HG02852 (cell line): Measurements from ENCODE around the gene TP53.

ENCODE experiments used
- ATAC-seq: cut with Tn5 transposase; IDR thresholded peaks from one replicate; pipeline ENCODE4 v1.9.1; 2021; ENCODE audit warnings: mild to moderate bottlenecking, moderate library complexity; ENCODE audit not compliant: unreplicated experiment

Gene TP53

GRCh38 chr17:7687072-7687907 lies at the start of gene TP53:
TSS of gene TP53 (minus strand) at chr17:7687490. CDS start at chr17:7676594, 10,896 bp downstream.
- ATAC-seq, result no peak

DNA sequence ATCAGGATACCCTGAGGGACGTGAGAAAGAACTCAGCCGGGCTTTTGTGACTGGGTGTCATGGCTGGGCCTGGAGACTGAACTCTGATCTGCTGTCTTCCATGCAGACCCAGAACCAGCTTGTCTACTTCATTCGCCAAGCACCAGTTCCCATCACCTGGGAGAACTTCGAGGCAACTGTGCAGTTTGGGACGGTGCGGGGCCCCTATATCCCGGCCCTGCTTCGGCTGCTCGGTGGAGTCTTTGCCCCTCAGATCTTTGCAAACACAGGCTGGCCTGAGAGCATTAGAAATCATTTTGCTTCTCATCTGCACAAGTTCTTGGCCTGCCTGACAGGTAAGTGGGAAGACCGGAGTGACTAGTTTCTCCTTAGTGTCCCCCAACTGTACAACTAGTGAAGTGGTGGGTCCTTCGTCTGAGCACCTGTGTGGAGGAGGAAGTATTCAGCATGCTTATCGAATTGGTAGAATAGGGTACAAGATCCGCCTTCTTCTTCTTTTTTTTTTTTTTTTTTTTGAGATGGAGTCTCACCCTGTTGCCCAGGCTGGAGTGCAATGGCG lies 45.8 kb upstream of the TP53 start:
- no peak for ATAC-seq

GRCh38 chr17:7729816-7730215 lies 42.5 kb upstream of the TP53 start:
- no peak for ATAC-seq

- no peak for ATAC-seq
These were observed 40.6 kb upstream of the TP53 start for GRCh38 chr17:7727886-7728285.

DNA sequence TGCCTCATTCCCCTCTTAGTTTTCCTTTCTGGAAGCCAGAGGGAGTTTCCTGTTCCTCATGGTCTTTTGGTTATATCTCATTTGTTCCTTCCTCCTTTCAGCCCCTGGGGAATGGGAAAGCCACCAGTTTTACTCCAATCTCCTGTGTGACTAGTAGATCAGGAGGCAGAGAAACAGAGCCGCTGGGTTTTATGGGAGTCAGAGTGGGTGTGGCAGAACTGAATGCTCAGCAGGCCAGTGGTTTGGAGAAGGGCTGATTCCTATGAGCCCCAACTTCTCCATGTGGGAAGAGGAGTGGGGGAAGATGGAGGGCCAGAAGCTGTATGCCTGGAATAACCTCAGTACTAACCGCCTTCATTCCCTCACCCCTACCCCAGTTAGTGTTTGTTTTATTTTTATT lies 34.3 kb upstream of the TP53 start:
- no peak for ATAC-seq

DNA sequence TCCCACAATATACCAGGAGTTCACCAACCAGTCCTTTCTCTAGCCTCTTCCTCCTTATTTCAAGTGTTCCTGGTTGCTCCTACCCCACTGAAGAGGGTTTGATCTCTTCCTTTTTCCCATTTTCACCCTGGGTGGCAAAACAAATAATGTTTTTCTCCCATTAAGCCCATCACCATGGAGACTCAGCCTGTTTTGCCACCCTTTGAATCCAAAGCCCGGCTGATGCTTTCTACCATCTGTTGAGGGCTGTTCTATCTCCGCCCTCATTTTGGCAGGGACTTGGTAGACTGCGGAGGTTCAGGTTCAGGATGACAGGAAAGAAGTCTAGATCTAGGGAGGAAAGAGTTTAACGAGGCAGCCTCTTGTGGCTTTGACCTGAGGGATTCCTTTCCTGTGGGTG lies 32.8 kb upstream of the TP53 start:
- no peak for ATAC-seq

DNA sequence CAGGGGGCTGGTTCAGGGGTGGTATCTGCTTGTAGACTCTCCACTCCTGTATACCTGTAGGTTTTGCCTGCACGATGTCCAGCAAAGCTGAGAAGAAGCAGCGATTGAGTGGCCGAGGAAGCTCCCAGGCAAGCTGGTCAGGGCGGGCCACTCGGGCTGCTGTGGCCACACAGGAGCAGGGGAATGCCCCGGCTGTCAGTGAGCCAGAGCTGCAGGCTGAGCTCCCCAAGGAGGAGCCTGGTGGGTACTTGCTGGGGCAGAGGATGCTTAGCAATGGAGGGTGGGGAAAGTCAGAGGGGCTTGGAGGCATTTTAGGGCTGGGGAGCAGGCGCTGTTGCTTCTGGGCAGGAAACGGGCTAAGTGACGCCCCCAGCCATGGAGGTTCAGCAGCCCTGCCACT lies 32.4 kb upstream of the TP53 start:
- ATAC-seq, result no peak

GRCh38 chr17:7717756-7718350 lies 30.6 kb upstream of the TP53 start:
- no peak for ATAC-seq

GRCh38 chr17:7716901-7717755 lies 29.8 kb upstream of the TP53 start, which contains the start of gene DNAH2:
TSS of gene DNAH2 (plus strand) at chr17:7717744. CDS start at chr17:7719735, 1,991 bp downstream.
- no peak for ATAC-seq

- no peak for ATAC-seq
These were observed 28.9 kb upstream of the TP53 start for GRCh38 chr17:7715936-7716886.

DNA sequence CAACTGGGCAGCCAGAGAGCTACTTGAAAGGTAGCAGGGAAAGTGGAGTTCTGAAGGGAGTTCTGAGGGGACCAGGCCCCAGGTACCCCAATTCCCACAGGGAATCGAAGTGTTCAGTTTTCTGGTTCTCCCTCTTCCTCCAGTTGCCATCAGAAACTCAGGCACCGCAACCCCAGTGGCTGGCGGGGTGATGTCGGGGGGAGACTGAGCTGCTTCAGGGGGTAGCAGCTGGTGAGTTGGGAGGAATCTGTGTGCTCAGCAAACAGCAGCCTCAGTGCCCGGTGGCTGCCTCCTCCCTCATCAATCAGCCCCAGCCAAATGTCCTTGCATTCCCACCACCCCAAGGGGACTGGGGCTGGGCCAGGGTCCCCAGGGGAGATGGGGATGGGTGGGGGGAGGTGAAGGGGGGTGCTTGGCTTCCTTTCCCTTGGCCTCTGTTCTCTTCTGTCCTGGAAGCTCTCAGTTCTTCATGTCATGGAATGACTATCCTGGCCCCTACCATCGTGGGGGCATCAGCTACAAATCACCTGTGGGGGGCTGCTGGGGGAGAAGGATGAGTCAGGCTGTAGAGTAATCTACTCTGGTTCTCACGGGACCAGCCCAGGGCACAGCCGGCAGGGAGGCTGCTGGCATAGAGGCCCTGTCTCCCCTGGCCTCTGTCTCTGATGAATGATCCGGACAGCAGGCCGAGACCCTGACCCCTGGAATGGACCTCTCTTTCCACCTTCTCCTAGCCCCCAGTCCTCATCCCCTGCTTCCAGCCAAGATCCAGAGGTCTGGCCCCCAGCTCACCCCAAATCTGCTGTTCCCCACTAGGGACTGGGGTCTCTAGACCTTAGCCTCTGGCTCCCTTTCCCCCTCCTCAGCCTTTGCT lies 27.7 kb upstream of the TP53 start:
- ATAC-seq, result no peak

DNA sequence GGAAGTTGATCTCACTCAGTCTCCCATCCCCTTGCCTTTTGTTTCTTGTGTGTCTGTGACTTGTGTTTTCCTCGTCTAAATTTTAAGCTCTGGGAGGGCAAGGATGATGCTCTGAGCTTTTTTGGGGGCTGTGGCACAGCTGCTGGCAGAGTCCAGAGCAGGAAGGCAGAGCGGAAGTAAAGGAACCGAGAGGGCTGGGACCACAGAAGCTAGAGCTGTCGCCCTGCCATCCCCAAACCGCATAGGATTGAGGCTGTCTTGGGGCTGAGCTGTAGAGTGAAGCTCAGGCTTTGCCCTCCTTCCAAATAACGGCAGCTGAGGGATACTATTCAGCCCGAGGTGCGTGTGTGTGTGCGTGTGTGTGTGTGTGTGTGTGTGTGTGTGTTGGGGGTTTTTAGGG lies 26.5 kb upstream of the TP53 start:
- ATAC-seq, result no peak

GRCh38 chr17:7712111-7712771 lies 25.0 kb upstream of the TP53 start:
- no peak for ATAC-seq

- no peak for ATAC-seq
These were observed 23.9 kb upstream of the TP53 start for GRCh38 chr17:7711051-7711755.

DNA sequence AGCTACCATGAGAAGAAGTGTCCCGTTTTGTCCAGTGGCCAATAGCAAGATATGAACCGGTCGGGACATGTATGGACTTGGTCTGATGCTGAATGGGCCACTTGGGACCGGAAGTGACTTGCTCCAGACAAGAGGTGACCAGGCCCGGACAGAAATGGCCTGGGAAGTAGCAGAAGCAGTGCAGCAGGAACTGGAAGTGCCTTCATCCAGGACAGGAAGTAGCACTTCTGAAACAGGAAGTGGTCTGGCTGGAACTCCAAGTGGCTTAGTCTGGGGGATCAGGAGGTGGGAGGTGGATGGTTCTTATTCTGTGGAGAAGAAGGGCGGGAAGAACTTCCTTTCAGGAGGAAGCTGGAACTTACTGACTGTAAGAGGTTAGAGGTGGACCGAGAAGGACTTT lies 23.0 kb upstream of the TP53 start:
- no peak for ATAC-seq

- ATAC-seq, result no peak
These were observed 21.7 kb upstream of the TP53 start for GRCh38 chr17:7709031-7709430.

- no peak for ATAC-seq
These were observed 20.8 kb upstream of the TP53 start for GRCh38 chr17:7707858-7708750.
